GM19438 (cell line): Measurements from ENCODE around the gene SULT6B1.

Experiments used
- ATAC-seq: cut with Tn5 transposase; IDR thresholded peaks from one replicate; pipeline ENCODE4 v1.9.1; 2021; ENCODE audit warnings: low read depth; ENCODE audit not compliant: unreplicated experiment

Gene SULT6B1

GRCh38 chr2:37154785-37155184 lies 33.7 kb downstream of the SULT6B1 start:
- no peak for ATAC-seq

- ATAC-seq: no peak
Measured at GRCh38 chr2:37153224-37153623, 35.2 kb downstream of the SULT6B1 start.

- ATAC-seq: no peak
Measured at GRCh38 chr2:37149626-37150322, 38.7 kb downstream of the SULT6B1 start.

GRCh38 chr2:37148325-37148724 lies 40.1 kb downstream of the SULT6B1 start:
- no peak for ATAC-seq

- no peak for ATAC-seq
Measured at GRCh38 chr2:37146062-37146461, 42.4 kb downstream of the SULT6B1 start.

- ATAC-seq: no peak
Measured at GRCh38 chr2:37143974-37144373, 44.5 kb downstream of the SULT6B1 start.

- no peak for ATAC-seq
Measured at GRCh38 chr2:37142546-37142945, 45.9 kb downstream of the SULT6B1 start.

GRCh38 chr2:37132914-37133313 lies 55.6 kb downstream of the SULT6B1 start:
- no peak for ATAC-seq

GRCh38 chr2:37125416-37125815 lies 63.1 kb downstream of the SULT6B1 start:
- no peak for ATAC-seq

GRCh38 chr2:37119157-37119556 lies 69.3 kb downstream of the SULT6B1 start:
- no peak for ATAC-seq
